ENCODE measurements around the gene LIPE.
A peak's percentile ranks its signal among the peaks of the same experiment; 100 is the strongest.

LIPE gene

GRCh38 chr19:42412661-42413076, 14.5 kb downstream of the LIPE start:
- no peak for DNase-seq (ENCODE audit: low spot score)

- peak; percentile 43 for DNase-seq (ENCODE audit: low spot score)
Observed at GRCh38 chr19:42412227-42412626, 15.0 kb downstream of the LIPE start.

- DNase-seq (ENCODE audit: low spot score) = no peak
Observed at GRCh38 chr19:42411581-42412178, 15.5 kb downstream of the LIPE start.

GRCh38 chr19:42410371-42410770, 16.8 kb downstream of the LIPE start:
- no peak for DNase-seq (ENCODE audit: low spot score)

- DNase-seq (ENCODE audit: low spot score) = peak; percentile 38
Observed at GRCh38 chr19:42409477-42409876, 17.7 kb downstream of the LIPE start.

- DNase-seq (ENCODE audit: low spot score) = no peak
Observed at GRCh38 chr19:42407816-42408175, 19.4 kb downstream of the LIPE start.

- DNase-seq (ENCODE audit: low spot score) = no peak
Observed at GRCh38 chr19:42407085-42407815, 19.9 kb downstream of the LIPE start.

- no peak for DNase-seq (ENCODE audit: low spot score)
Observed at GRCh38 chr19:42406111-42406510, 21.1 kb downstream of the LIPE start.

GRCh38 chr19:42403586-42403985, 23.6 kb downstream of the LIPE start:
- no peak for DNase-seq (ENCODE audit: low spot score)

- no peak for DNase-seq (ENCODE audit: low spot score)
Observed at GRCh38 chr19:42402376-42403116, 24.6 kb downstream of the LIPE start.

GRCh38 chr19:42401365-42402303, 25.6 kb downstream of the LIPE start:
- DNase-seq (ENCODE audit: low spot score) = peak; percentile 87

- DNase-seq (ENCODE audit: low spot score) = no peak
Observed at GRCh38 chr19:42400404-42400803, 26.8 kb downstream of the LIPE start.

- peak; percentile 30 for DNase-seq (ENCODE audit: low spot score)
Observed at GRCh38 chr19:42397263-42398166, 29.7 kb downstream of the LIPE start.

GRCh38 chr19:42396381-42397262, 30.6 kb downstream of the LIPE start:
- peak; percentile 100 for DNase-seq (ENCODE audit: low spot score)

GRCh38 chr19:42394751-42395150, 32.4 kb downstream of the LIPE start:
- DNase-seq (ENCODE audit: low spot score) = no peak

- DNase-seq (ENCODE audit: low spot score) = no peak
Observed at GRCh38 chr19:42392165-42392564, 35.0 kb downstream of the LIPE start.

GRCh38 chr19:42389899-42390298, 37.3 kb downstream of the LIPE start, which contains the start of gene CNFN:
CNFN (minus strand) TSS chr19:42390297; CDS start chr19:42389037, 1,260 bp downstream.
- DNase-seq (ENCODE audit: low spot score) = no peak

GRCh38 chr19:42388851-42389489, 38.2 kb downstream of the LIPE start:
- DNase-seq (ENCODE audit: low spot score) = no peak

GRCh38 chr19:42386974-42387707, 40.0 kb downstream of the LIPE start:
- DNase-seq (ENCODE audit: low spot score) = peak; percentile 85
